Measurements from ENCODE around the gene ANGPTL2.

DNA sequence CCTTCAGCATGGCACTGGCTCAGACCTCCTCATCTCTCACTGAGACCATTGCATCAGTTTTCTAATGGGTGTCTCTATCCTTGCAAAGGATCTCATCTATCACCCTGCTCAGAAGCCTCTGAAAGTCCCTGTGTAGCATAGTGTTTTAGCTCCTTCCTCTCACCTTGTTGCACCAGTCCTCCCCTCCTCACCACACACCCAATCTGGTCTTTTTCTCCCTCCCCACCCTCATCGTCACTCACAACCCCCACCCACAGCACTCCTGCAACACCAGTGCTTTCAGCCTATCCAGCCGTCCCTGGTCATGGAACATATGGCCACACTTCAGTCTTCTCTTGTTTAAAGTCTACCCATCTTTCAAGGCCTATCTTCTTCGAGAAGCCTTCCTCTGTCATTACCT lies 74.5 kb downstream of the ANGPTL2 start:
- TF ChIP-seq POLR2A (IDR thresholded peaks at IDR 0.05; ENCODE audit: low read depth, low read length) = no peak
- TF ChIP-seq SPI1 (IDR thresholded peaks at IDR 0.05; ENCODE audit: low read depth, low read length) = no peak
- no peak for TF ChIP-seq POLR2AphosphoS5 (IDR thresholded peaks at IDR 0.05; ENCODE audit: low read depth, low read length)
- TF ChIP-seq TAF1 (IDR thresholded peaks at IDR 0.05; ENCODE audit: low read depth, low read length) = no peak
